Activated CD4-positive, alpha-beta T cell treated with anti-CD3 and anti-CD28 coated beads, Interleukin-2, amount 10 ng/mL, durations not matched to agents 7 days and 5 days (primary cell): ENCODE data around the gene UBALD2. TPM values are rescaled to one million over a fixed set of nuclear protein-coding genes. Genes with fewer than 3 reads are reported as not detected.
"Not testable (repeated sequence)": the region's sequence is repeated elsewhere in the genome, so short reads cannot be mapped to it uniquely, and the experiment has no call there.

Source experiments
- CTCF ChIA-PET: fragments of 350-600 bp; sonication (Branson Sonifier 250); formaldehyde crosslinking; loops from one replicate; lab custom pipeline; 2021; ENCODE audit warnings: antibody characterized with exemption; lab: Charles Lee
- POLR2A ChIA-PET: fragments of 350-600 bp; sonication (Branson Sonifier 250); formaldehyde crosslinking; loops from one replicate; lab custom pipeline; 2021; ENCODE audit warnings: antibody characterized with exemption; lab: Charles Lee
- DNase-seq: peaks from one replicate; pipeline ENCODE4 v3.0.0-alpha.2; 2020
- H3K27ac Mint-ChIP-seq: one replicate; pipeline ENCODE4 v1.8.0; 2021; ENCODE audit warnings: mild to moderate bottlenecking, moderate library complexity, mixed read lengths
- H3K27me3 Mint-ChIP-seq: one replicate; pipeline ENCODE4 v1.8.0; 2021; ENCODE audit warnings: mixed read lengths
- H3K36me3 Mint-ChIP-seq: one replicate; pipeline ENCODE4 v1.8.0; 2021; ENCODE audit warnings: low read depth, mixed read lengths
- H3K4me1 Mint-ChIP-seq: one replicate; pipeline ENCODE4 v1.8.0; 2021; ENCODE audit warnings: mixed read lengths
- H3K4me3 Mint-ChIP-seq: one replicate; pipeline ENCODE4 v1.8.0; 2021; ENCODE audit warnings: mild to moderate bottlenecking, moderate library complexity, mixed read lengths
- H3K9me3 Mint-ChIP-seq: one replicate; pipeline ENCODE4 v1.8.0; 2021; ENCODE audit warnings: mixed read lengths
- total RNA-seq, 2 experiments: library from RNA; stranded (reverse); gene quantifications; one replicate each; pipeline ENCODE4 v1.2.3, GENCODE V29; 2021

UBALD2 gene
- total RNA-seq, 2 experiments from 2014 or later, result 319 to 399 TPM

- Mint-ChIP-seq H3K4me1 (peaks cover 86% of the 10 kb centered on the region), H3K36me3 (peaks cover 3% of the 10 kb centered on the region), H3K27me3 (no peaks in the 10 kb centered on the region), H3K4me3 (no peak overlapping the region), H3K27ac (peak overlapping the region; percentile 78), H3K9me3 (no peaks in the 10 kb centered on the region)
- CTCF ChIA-PET, result interaction anchor here (1.1 to 5.2 kb wide), 7 partner anchors 10 to 66 kb away, joined by 3 to 40 read pairs (median 7); partner anchors contain the start of gene UBALD2
- DNase-seq, result no peak
- POLR2A ChIA-PET, result interaction anchor here (0.8 kb wide), 1 partner anchor 20 kb away, joined by 4 read pairs; no protein-coding TSS in a partner anchor
These were observed 16.9 kb upstream of the UBALD2 start for GRCh38 chr17:76248013-76248782.

DNA sequence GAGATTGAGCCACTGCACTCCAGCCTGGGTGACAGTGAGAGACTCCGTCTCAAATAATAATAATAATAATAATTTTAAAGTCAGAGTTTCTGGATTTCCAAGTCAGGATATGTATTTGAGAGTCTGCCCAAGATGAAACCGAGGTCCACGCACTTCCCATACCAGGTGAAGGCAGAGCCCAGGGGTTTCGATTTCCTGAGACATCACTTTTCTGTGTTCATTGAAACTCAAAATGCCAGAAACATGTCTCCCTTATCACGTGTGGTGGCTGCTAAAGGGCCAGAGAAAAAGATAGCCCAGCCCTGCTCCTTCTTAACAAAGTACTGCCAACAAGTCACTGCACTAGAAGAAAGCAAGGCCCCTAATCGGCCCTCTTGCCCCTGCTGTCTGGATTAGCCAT, 15.0 kb upstream of the UBALD2 start:
- H3K9me3 Mint-ChIP-seq, result peaks cover 2% of the 10 kb centered on the region
- no peak for DNase-seq
- H3K4me1 Mint-ChIP-seq, result peaks cover 75% of the 10 kb centered on the region
- H3K36me3 Mint-ChIP-seq, result peaks cover 3% of the 10 kb centered on the region
- peak overlapping the region; percentile 31 for H3K27ac Mint-ChIP-seq
- CTCF ChIA-PET, result no interaction called here
- POLR2A ChIA-PET, result no interaction called here
- H3K27me3 Mint-ChIP-seq, result no peaks in the 10 kb centered on the region
- H3K4me3 Mint-ChIP-seq, result no peak overlapping the region

DNA sequence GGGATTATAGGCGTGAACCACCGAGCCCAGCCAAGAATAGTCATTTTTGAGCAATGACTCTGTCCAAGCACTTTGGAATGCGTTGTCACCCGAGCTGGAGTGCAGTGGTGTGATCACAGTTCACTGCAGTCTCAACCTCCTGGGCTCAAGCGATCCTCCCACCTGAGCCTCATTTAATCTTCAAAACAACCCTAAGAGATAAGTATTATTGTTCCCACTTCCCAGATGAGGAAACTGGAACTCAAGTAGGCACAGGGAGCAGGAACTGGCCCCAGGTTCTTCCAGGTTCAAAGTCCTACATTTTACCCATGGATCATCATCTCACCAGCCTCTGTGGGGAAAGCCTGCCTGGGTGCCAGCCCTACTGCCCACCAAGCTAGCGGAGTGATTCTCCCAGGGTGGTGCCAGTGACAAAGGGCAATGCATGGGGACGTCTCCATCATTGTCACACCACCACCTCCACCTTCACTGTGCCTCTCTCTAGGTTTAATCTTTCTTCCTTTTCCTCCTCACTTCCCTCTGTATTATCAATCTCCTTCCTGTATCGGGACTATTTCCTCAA, 13.6 kb upstream of the UBALD2 start:
- Mint-ChIP-seq H3K27ac (peak overlapping the region; percentile 96), H3K27me3 (no peaks in the 10 kb centered on the region), H3K9me3 (peaks cover 7% of the 10 kb centered on the region), H3K4me3 (peak overlapping the region; percentile 66), H3K4me1 (peaks cover 76% of the 10 kb centered on the region), H3K36me3 (peaks cover 13% of the 10 kb centered on the region)
- ChIA-PET CTCF (interaction anchor here (1.1 to 4.4 kb wide), 4 partner anchors 12 to 130 kb away, joined by 3 to 22 read pairs (median 4); no protein-coding TSS in a partner anchor), POLR2A (interaction anchor here (1.5 kb wide), 1 partner anchor 13 kb away, joined by 4 read pairs; the partner anchor contains the start of gene UBALD2)
- DNase-seq, result no peak

- Mint-ChIP-seq H3K36me3 (peaks cover 17% of the 10 kb centered on the region), H3K27ac (peak overlapping the region; percentile 96), H3K4me1 (peaks cover 73% of the 10 kb centered on the region), H3K27me3 (no peaks in the 10 kb centered on the region), H3K4me3 (peak overlapping the region; percentile 66), H3K9me3 (peaks cover 11% of the 10 kb centered on the region)
- ChIA-PET POLR2A (interaction anchor here (0.6 to 1.5 kb wide), 2 partner anchors 13 to 16 kb away, joined by 3 to 4 read pairs; partner anchors contain the start of gene UBALD2), CTCF (interaction anchor here (1.0 to 4.4 kb wide), 5 partner anchors 11 to 131 kb away, joined by 3 to 22 read pairs (median 3); no protein-coding TSS in a partner anchor)
- peak; percentile 56 for DNase-seq
These were observed 12.9 kb upstream of the UBALD2 start for GRCh38 chr17:76252040-76252954.

GRCh38 chr17:76252967-76253766, 12.0 kb upstream of the UBALD2 start:
- not testable (repeated sequence) for DNase-seq, H3K27me3 Mint-ChIP-seq
- peak overlapping the region; percentile 66 for H3K4me3 Mint-ChIP-seq
- peaks cover 11% of the 10 kb centered on the region for H3K9me3 Mint-ChIP-seq
- ChIA-PET POLR2A (interaction anchor here (0.6 kb wide), 1 partner anchor 16 kb away, joined by 3 read pairs; no protein-coding TSS in a partner anchor), CTCF (interaction anchor here (1.0 to 4.4 kb wide), 2 partner anchors 10 to 15 kb away, joined by 3 to 22 read pairs; no protein-coding TSS in a partner anchor)
- H3K4me1 Mint-ChIP-seq, result peaks cover 65% of the 10 kb centered on the region
- peaks cover 17% of the 10 kb centered on the region for H3K36me3 Mint-ChIP-seq
- H3K27ac Mint-ChIP-seq, result peak overlapping the region; percentile 96

- CTCF ChIA-PET, result interaction anchor here (0.8 to 4.4 kb wide), 3 partner anchors 9 to 13 kb away, joined by 3 to 22 read pairs (median 3); partner anchors contain the start of gene RNF157
These were observed 11.3 kb upstream of the UBALD2 start for GRCh38 chr17:76253841-76254240.

DNA sequence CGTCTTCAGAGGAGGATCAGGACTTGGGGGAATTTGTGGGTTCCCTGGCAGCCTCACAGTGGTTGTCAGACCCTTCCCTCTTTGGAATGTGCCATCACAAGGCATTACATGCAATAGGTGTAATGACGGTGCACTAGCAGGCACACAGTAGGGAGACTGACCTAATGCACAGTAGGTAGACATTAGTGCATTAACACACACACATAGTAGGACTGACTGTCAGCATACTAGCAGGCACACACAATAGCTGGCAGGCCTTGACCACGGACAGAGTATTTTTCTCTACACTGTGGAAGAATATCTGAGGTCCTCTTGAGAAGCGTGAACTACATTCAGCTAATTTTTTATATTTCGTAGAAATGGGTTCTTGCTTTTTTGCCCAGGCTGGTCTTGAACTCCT, 10.9 kb upstream of the UBALD2 start:
- ChIA-PET POLR2A (no interaction called here), CTCF (interaction anchor here (0.6 to 4.4 kb wide), 4 partner anchors 9 to 14 kb away, joined by 3 to 22 read pairs (median 4); partner anchors contain the start of gene RNF157)
- Mint-ChIP-seq H3K4me3 (no peak overlapping the region), H3K4me1 (peaks cover 64% of the 10 kb centered on the region), H3K9me3 (peaks cover 11% of the 10 kb centered on the region), H3K27ac (peak overlapping the region; percentile 83), H3K36me3 (peaks cover 19% of the 10 kb centered on the region), H3K27me3 (no peaks in the 10 kb centered on the region)
- no peak for DNase-seq

More at GRCh38 chr17:76253841-76254240, 11.3 kb upstream of the UBALD2 start:
- Mint-ChIP-seq H3K9me3 (peaks cover 11% of the 10 kb centered on the region), H3K4me1 (peaks cover 66% of the 10 kb centered on the region), H3K36me3 (peaks cover 19% of the 10 kb centered on the region), H3K4me3 (no peak overlapping the region), H3K27ac (peak overlapping the region; percentile 83), H3K27me3 (no peaks in the 10 kb centered on the region)
- POLR2A ChIA-PET, result no interaction called here
- no peak for DNase-seq

DNA sequence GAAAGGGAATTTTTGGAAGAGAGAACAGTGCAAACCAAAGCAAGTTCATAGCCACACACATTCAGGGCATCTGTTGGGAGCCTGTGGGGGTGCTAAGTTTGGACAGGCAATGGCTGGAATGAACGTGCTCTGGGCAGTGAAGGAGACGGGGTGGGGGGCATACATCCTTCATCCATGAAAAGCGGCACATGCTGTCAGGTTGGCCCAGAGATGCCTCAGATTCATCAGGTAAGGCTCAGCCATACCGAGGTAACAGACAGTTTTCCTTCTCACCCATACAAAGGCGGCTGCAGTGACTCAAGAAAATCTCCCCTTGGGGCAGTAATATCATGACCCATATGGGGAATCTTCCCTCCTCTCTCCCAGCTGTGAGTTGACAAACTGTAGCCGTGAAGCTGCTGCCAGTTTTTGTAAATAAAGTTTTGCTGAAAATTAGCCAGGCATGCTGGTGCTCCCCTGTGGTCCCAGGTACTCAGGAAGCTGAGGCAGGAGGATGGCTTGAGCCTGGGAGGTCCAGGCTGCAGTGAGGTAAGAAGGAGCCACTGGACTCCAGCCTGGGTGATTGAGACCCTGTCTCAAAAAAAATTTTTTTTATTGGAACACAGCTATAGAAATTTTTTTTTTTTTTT, 9.2 kb upstream of the UBALD2 start:
- peaks cover 17% of the 10 kb centered on the region for H3K36me3 Mint-ChIP-seq
- H3K4me1 Mint-ChIP-seq, result peaks cover 62% of the 10 kb centered on the region
- H3K27ac Mint-ChIP-seq, result peak overlapping the region; percentile 88
- POLR2A ChIA-PET, result interaction anchor here (0.7 to 1.7 kb wide), 6 partner anchors 9 to 476 kb away, joined by 3 to 9 read pairs (median 4); a partner anchor contains a TSS
- H3K27me3 Mint-ChIP-seq, result no peaks in the 10 kb centered on the region
- DNase-seq, result no peak
- no peak overlapping the region for H3K4me3 Mint-ChIP-seq
- CTCF ChIA-PET, result interaction anchor here (0.8 to 1.2 kb wide), 4 partner anchors 9 to 56 kb away, joined by 3 to 6 read pairs (median 4); no protein-coding TSS in a partner anchor
- H3K9me3 Mint-ChIP-seq, result peaks cover 11% of the 10 kb centered on the region

- CTCF ChIA-PET, result interaction anchor here (0.8 to 2.5 kb wide), 4 partner anchors 10 to 135 kb away, joined by 3 to 6 read pairs (median 4); no protein-coding TSS in a partner anchor
- POLR2A ChIA-PET, result interaction anchor here (0.6 to 1.7 kb wide), 8 partner anchors 10 to 477 kb away, joined by 3 to 9 read pairs (median 4); a partner anchor contains a TSS
- H3K27me3 Mint-ChIP-seq, result not testable (repeated sequence)
- Mint-ChIP-seq H3K4me1 (peaks cover 60% of the 10 kb centered on the region), H3K36me3 (peaks cover 18% of the 10 kb centered on the region), H3K27ac (peak overlapping the region; percentile 88), H3K4me3 (peak overlapping the region; percentile 52), H3K9me3 (peaks cover 11% of the 10 kb centered on the region)
- peak; percentile 57 for DNase-seq
These were observed 8.6 kb upstream of the UBALD2 start for GRCh38 chr17:76256430-76257050.

DNA sequence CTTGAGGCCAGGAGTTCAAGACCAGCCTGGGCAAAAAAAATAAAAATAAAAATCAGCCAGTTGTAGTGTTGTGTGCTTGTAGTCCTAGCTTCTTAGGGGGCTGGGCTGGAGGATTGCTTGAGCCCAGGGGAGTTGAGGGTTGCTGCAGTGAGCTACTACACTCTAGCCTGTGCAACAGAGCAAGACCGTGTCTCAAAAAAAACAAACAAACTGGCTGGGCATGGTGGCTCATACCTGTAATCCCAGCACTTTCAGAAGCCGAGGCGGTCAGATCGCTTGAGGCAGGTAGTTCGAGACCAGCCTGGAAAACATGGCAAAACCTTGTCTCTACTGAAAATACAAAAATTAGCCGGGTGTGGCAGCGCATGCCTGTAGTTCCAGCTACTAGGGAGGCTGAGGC, 4.9 kb upstream of the UBALD2 start:
- Mint-ChIP-seq H3K36me3 (peaks cover 18% of the 10 kb centered on the region), H3K27ac (no peak overlapping the region), H3K9me3 (peaks cover 9% of the 10 kb centered on the region), H3K4me1 (peaks cover 66% of the 10 kb centered on the region), H3K4me3 (no peak overlapping the region), H3K27me3 (no peaks in the 10 kb centered on the region)
- DNase-seq, result no peak
- CTCF ChIA-PET, result interaction anchor here (0.5 to 5.7 kb wide), 8 partner anchors 11 to 437 kb away, joined by 3 to 40 read pairs (median 4); no protein-coding TSS in a partner anchor
- POLR2A ChIA-PET, result no interaction called here
